CD4-positive, alpha-beta T cell (primary cell): Measurements from ENCODE around the gene GJA5. TPM values are rescaled to one million over a fixed set of nuclear protein-coding genes. Genes with fewer than 3 reads are reported as not detected.
A peak's percentile ranks its signal among the peaks of the same experiment; 100 is the strongest.

Experiments
- ATAC-seq: fragments of 200-7000 bp; cut with Tn5 transposase; one replicate; pipeline ENCODE4 v1.10.0; 2022; ENCODE audit warnings: mild to moderate bottlenecking; ENCODE audit not compliant: poor library complexity
- CTCF ChIA-PET: fragments of 350-600 bp; sonication (Branson Sonifier 250); formaldehyde crosslinking; loops from one replicate; lab custom pipeline; 2021; ENCODE audit warnings: antibody characterized with exemption, inconsistent platforms; lab: Charles Lee
- POLR2A ChIA-PET: fragments of 350-600 bp; sonication (Branson Sonifier 250); formaldehyde crosslinking; loops from one replicate; lab custom pipeline; 2021; ENCODE audit warnings: antibody characterized with exemption, inconsistent platforms; lab: Charles Lee
- DNase-seq, 14 experiments: peaks; one replicate each; pipeline ENCODE4 v3.0.0-alpha.2; 2013 to 2020; ENCODE audit warnings: mixed read lengths in 2 of 14
- H3K27ac ChIP-seq, 2 donors: one replicate each; pipeline versions ENCODE4 v1.5.1 to v1.7.0; 2013; ENCODE audit warnings: low read length in 2 of 2, low read depth in 1 of 2, mild to moderate bottlenecking in 1 of 2
- H3K27me3 ChIP-seq, 2 experiments: 1 replicate in 1 of 2; 2 replicates in 1 of 2; pipeline versions ENCODE4 v1.6.1 to v1.7.0; 2013; ENCODE audit warnings: low read length in 2 of 2, control low read depth in 1 of 2, mild to moderate bottlenecking in 1 of 2, moderate library complexity in 1 of 2; ENCODE audit not compliant: insufficient read depth in 2 of 2, control insufficient read depth in 1 of 2
- H3K36me3 ChIP-seq: one replicate; pipeline ENCODE4 v1.6.1; 2013; ENCODE audit warnings: low read length, control low read depth; ENCODE audit not compliant: insufficient read depth
- H3K4me1 ChIP-seq: one replicate; pipeline ENCODE4 v1.6.1; 2013; ENCODE audit warnings: low read length, control low read depth; ENCODE audit not compliant: insufficient read depth
- H3K4me3 ChIP-seq: one replicate; pipeline ENCODE4 v1.5.1; 2013; ENCODE audit warnings: mild to moderate bottlenecking, low read length, moderate library complexity
- H3K9me3 ChIP-seq, 2 experiments: 1 replicate in 1 of 2; 2 replicates in 1 of 2; pipeline versions ENCODE4 v1.6.1 to v1.7.0; 2013; ENCODE audit warnings: low read length in 2 of 2, mild to moderate bottlenecking in 2 of 2, control low read depth in 1 of 2, moderate library complexity in 1 of 2; ENCODE audit not compliant: control insufficient read depth in 1 of 2, insufficient read depth in 1 of 2
- H3K27ac Mint-ChIP-seq: one replicate; pipeline ENCODE4 v1.8.0; 2020; ENCODE audit warnings: mixed read lengths
- H3K27me3 Mint-ChIP-seq: one replicate; pipeline ENCODE4 v1.8.0; 2021; ENCODE audit warnings: mixed read lengths
- H3K36me3 Mint-ChIP-seq: one replicate; pipeline ENCODE4 v1.8.0; 2021; ENCODE audit warnings: low read depth, mixed read lengths
- H3K4me1 Mint-ChIP-seq: one replicate; pipeline ENCODE4 v1.8.0; 2021; ENCODE audit warnings: low read depth, mixed read lengths
- H3K4me3 Mint-ChIP-seq: one replicate; pipeline ENCODE4 v1.8.0; 2020; ENCODE audit warnings: mild to moderate bottlenecking, mixed read lengths
- H3K9me3 Mint-ChIP-seq: one replicate; pipeline ENCODE4 v1.8.0; 2020; ENCODE audit warnings: mixed read lengths
- CTCF ChIP-seq: fragments of 200-600 bp; IDR thresholded peaks from one replicate; pipeline ENCODE4 v1.8.0; 2022; ENCODE audit warnings: antibody characterized with exemption, mild to moderate bottlenecking
- intact Hi-C, 2 experiments: fragments of 100-400 bp; cut with DNase I in 1 of 2; cut with micrococcal nuclease in 1 of 2; formaldehyde crosslinking; loops; one replicate each; pipeline versions ENCODE4 v1.15.1 to v1.9.0; 2023 to 2025; cut with DNase I, micrococcal nuclease
- total RNA-seq, 174 experiments: library from RNA in 2 of 174; stranded (reverse) in 2 of 174; gene quantifications; one replicate each; pipeline ENCODE4 v1.2.3 and lab custom pipeline; 2021 to 2026

Gene GJA5
- total RNA-seq, 2 experiments from 2014 or later = not detected

GRCh38 chr1:147725685-147726084 is 34.7 kb downstream of the GJA5 start:
- H3K9me3 ChIP-seq = no peaks in the 10 kb centered on the region
- H3K27me3 ChIP-seq = no peaks in the 10 kb centered on the region
- H3K4me3 Mint-ChIP-seq = no peak overlapping the region
- no peak overlapping the region for H3K4me3 ChIP-seq
- CTCF ChIA-PET = no interaction called here
- H3K4me1 ChIP-seq = peaks cover 6% of the 10 kb centered on the region
- no peak for TF ChIP-seq CTCF
- H3K4me1 Mint-ChIP-seq = no peaks in the 10 kb centered on the region
- no peak overlapping the region for H3K27ac Mint-ChIP-seq
- ATAC-seq (no peak), DNase-seq (no peak)
- no peak overlapping the region for H3K27ac ChIP-seq
- intact Hi-C loops = no loop called here
- no peaks in the 10 kb centered on the region for H3K36me3 ChIP-seq
- H3K9me3 Mint-ChIP-seq = no peaks in the 10 kb centered on the region
- H3K36me3 Mint-ChIP-seq = no peaks in the 10 kb centered on the region
- POLR2A ChIA-PET = no interaction called here
- peaks cover 24% of the 10 kb centered on the region for H3K27me3 Mint-ChIP-seq

GRCh38 chr1:147723691-147724323 is 36.6 kb downstream of the GJA5 start:
- Mint-ChIP-seq H3K27ac (no peak overlapping the region), H3K27me3 (peaks cover 23% of the 10 kb centered on the region), H3K9me3 (no peaks in the 10 kb centered on the region), H3K4me1 (no peaks in the 10 kb centered on the region), H3K36me3 (no peaks in the 10 kb centered on the region), H3K4me3 (no peak overlapping the region)
- H3K9me3 ChIP-seq = peaks cover 0 to 5% of the 10 kb centered on the region in 2 experiments
- no peak for ATAC-seq
- peaks cover 6% of the 10 kb centered on the region for H3K4me1 ChIP-seq
- H3K4me3 ChIP-seq = no peak overlapping the region
- peak; percentile 36 for TF ChIP-seq CTCF
- ChIA-PET POLR2A (no interaction called here), CTCF (interaction anchor here (1.0 kb wide), 1 partner anchor 169 kb away, joined by 5 read pairs; no protein-coding TSS in a partner anchor)
- H3K36me3 ChIP-seq = no peaks in the 10 kb centered on the region
- DNase-seq = peak in 7 of 14 experiments; percentile 9 to 63 (median 36)
- H3K27ac ChIP-seq = no peak overlapping the region
- H3K27me3 ChIP-seq = no peaks in the 10 kb centered on the region
- intact Hi-C loops = loop anchor here (1.0 kb wide), 1 partner anchor 168 kb away; no protein-coding TSS in a partner anchor

GRCh38 chr1:147722124-147722523 is 38.3 kb downstream of the GJA5 start:
- POLR2A ChIA-PET = no interaction called here
- Histone ChIP-seq H3K4me3 (no peak overlapping the region), H3K27ac (no peak overlapping the region), H3K36me3 (no peaks in the 10 kb centered on the region), H3K9me3 (peaks cover 0 to 5% of the 10 kb centered on the region in 2 experiments), H3K27me3 (no peaks in the 10 kb centered on the region), H3K4me1 (peaks cover 23% of the 10 kb centered on the region)
- CTCF ChIA-PET = no interaction called here
- Mint-ChIP-seq H3K4me3 (no peak overlapping the region), H3K4me1 (peaks cover 10% of the 10 kb centered on the region), H3K36me3 (no peaks in the 10 kb centered on the region), H3K9me3 (no peaks in the 10 kb centered on the region), H3K27ac (no peak overlapping the region), H3K27me3 (peaks cover 20% of the 10 kb centered on the region)
- no peak for TF ChIP-seq CTCF
- intact Hi-C loops = no loop called here
- no peak for ATAC-seq
- no peak for DNase-seq
